Nephron progenitor cell (in vitro differentiated cells): ENCODE measurements around the gene RAVER1.

ENCODE experiments used
- DNase-seq: peaks from one replicate; pipeline ENCODE4 v3.0.0; 2021
- H3K27ac Mint-ChIP-seq: 2 replicates; pipeline ENCODE4 v1.8.0; 2021; ENCODE audit warnings: mild to moderate bottlenecking, moderate library complexity, mixed read lengths
- H3K27me3 Mint-ChIP-seq: 2 replicates; pipeline ENCODE4 v1.8.0; 2021; ENCODE audit warnings: mild to moderate bottlenecking, low read depth, mixed read lengths; ENCODE audit not compliant: poor library complexity
- H3K36me3 Mint-ChIP-seq: 2 replicates; pipeline ENCODE4 v1.8.0; 2021; ENCODE audit warnings: low read depth, mixed read lengths
- H3K4me1 Mint-ChIP-seq: 2 replicates; pipeline ENCODE4 v1.8.0; 2021; ENCODE audit warnings: mixed read lengths
- H3K4me3 Mint-ChIP-seq: 2 replicates; pipeline ENCODE4 v1.8.0; 2021; ENCODE audit warnings: mild to moderate bottlenecking, moderate library complexity, mixed read lengths
- H3K9me3 Mint-ChIP-seq: 2 replicates; pipeline ENCODE4 v1.8.0; 2021; ENCODE audit warnings: mild to moderate bottlenecking, moderate library complexity, mixed read lengths
- TF ChIP-seq, protein P1 (sequence below): fragments of 200-600 bp; sonication (generic); IDR thresholded peaks from 2 replicates; pipeline ENCODE4 v1.5.0; 2021; ENCODE audit warnings: antibody characterized with exemption

Gene RAVER1

DNA sequence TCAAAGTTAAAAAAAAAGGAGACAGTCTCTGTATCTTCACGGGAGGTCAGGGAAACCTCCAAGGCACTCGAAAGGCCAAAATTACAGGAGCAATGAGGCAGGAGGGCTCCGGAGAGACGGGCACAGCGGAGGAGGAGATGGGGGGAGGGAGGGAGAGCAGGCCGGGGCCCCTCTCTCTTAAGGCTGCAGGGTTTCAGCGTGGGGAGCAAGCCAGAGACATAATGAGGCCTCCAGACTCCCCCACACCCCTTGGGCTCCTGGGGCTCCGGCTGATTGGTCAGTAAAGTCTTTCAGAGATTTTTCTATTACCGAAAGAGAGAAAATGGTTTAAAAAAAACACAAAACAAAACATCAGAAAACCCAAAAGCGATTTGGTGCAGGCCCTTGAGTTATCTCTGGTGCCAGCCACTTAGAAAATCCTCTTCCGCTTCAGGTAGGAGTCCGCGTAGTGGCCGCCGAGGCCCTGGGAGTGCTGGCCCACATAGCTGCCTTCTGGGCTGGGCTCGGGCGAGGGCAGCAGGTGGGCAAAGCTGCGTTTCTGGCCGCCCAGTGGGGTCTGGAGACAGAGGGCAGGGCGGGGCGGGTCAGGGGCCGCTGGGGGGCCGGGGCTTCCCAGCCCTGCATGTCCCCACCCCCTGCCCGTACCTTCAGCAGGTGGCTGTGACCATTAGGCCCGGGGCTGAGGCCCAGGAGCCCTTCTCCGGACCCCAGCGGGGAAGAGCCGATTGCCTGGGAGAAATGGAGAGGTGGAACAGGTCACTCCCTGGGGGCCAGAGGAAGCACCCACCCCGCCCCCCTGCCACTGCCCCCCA lies 16.1 kb downstream of the RAVER1 start:
- no peak overlapping the region for H3K4me3 Mint-ChIP-seq

GRCh38 chr19:10316229-10317044 lies 16.9 kb downstream of the RAVER1 start:
- Mint-ChIP-seq H3K36me3 (peaks cover 19% of the 10 kb centered on the region), H3K27me3 (no peaks in the 10 kb centered on the region), H3K27ac (peak overlapping the region; percentile 92), H3K9me3 (no peaks in the 10 kb centered on the region), H3K4me3 (peak overlapping the region; percentile 94), H3K4me1 (peaks cover 23% of the 10 kb centered on the region)
- TF ChIP-seq, protein P1, sequence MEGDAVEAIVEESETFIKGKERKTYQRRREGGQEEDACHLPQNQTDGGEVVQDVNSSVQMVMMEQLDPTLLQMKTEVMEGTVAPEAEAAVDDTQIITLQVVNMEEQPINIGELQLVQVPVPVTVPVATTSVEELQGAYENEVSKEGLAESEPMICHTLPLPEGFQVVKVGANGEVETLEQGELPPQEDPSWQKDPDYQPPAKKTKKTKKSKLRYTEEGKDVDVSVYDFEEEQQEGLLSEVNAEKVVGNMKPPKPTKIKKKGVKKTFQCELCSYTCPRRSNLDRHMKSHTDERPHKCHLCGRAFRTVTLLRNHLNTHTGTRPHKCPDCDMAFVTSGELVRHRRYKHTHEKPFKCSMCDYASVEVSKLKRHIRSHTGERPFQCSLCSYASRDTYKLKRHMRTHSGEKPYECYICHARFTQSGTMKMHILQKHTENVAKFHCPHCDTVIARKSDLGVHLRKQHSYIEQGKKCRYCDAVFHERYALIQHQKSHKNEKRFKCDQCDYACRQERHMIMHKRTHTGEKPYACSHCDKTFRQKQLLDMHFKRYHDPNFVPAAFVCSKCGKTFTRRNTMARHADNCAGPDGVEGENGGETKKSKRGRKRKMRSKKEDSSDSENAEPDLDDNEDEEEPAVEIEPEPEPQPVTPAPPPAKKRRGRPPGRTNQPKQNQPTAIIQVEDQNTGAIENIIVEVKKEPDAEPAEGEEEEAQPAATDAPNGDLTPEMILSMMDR = no peak
- DNase-seq = no peak

More for the DNA sequence above, 16.1 kb downstream of the RAVER1 start:
- Mint-ChIP-seq H3K9me3 (no peaks in the 10 kb centered on the region), H3K27me3 (no peaks in the 10 kb centered on the region), H3K4me1 (peaks cover 23% of the 10 kb centered on the region), H3K27ac (no peak overlapping the region), H3K36me3 (peaks cover 25% of the 10 kb centered on the region)
- no peak for DNase-seq
- TF ChIP-seq, protein P1 = no peak

DNA sequence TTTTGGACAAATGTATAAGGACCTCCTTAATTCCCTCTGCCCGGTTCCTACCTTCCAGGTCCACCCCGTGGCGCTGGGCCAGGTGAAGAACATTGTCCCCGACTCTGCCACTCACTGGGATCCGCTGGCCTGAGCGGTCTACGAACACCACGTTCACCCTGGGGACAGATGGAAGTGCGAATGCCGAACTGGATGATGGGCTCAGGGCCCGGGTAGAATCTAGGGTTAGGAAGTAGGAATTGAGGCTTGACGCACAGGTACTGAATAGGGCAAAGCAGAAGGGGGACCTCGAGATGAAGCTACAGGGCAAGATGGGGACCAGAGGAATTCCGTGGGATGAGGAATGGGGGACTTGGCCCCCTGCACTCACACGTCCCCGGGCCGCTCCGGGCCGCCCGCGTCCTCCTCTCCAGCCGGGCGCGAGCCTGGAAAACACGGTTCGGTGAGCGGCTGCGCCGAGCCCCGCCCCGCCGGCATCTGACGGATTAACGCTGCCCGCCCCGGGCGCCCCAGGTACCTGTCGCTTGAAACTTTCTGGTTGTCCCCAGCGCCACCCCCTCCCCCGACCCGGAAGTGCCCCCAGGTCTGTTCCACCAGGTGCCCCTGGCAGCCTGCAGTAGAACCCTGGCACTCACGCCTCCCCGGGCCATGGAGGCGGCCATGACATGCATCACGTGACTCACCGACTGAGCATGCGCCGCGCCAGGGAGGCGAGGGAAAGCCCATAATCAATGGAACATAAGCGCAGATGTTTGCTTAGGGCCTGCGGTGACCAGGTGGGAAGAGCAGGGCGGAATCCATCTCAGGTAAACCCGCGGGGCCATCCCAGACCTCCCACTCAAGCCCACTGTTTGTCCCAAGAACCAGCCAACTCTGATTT lies 17.8 kb downstream of the RAVER1 start, which contains the start of gene FDX2:
Gene FDX2, minus strand, starts transcription at position 681 of the 880 bp plus-strand sequence. Its CDS starts 19 bp downstream, at position 662.
- H3K27me3 Mint-ChIP-seq = no peaks in the 10 kb centered on the region
- peak; percentile 96 for DNase-seq
- peaks cover 23% of the 10 kb centered on the region for H3K4me1 Mint-ChIP-seq
- peak within 1 kb of the TSS; percentile 92 for H3K27ac Mint-ChIP-seq
- peak within 1 kb of the TSS; percentile 94 for H3K4me3 Mint-ChIP-seq
- H3K9me3 Mint-ChIP-seq = no peaks in the 10 kb centered on the region
- TF ChIP-seq, protein P1 = no peak
- H3K36me3 Mint-ChIP-seq = peaks cover 19% of the 10 kb centered on the region

DNA sequence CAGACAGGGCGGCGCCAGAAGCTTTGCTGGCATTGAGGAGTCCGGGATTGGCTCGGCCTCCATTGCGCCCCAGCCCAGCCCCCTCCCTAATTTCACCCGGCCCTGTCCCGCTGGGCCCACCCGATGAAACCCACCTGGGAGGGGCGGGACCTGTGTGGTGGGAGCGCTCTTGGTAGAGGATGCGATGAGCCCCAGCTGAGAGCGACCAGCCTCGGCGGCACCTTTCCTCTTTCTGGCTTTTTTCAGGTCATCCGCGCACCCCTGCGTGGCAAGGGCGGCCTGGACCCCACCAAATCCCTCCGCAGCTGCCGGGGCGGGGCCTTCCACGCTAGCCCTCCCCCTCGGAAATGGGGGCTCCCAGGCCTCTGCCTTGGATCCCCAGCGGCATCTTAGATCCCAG lies 23.9 kb downstream of the RAVER1 start, which contains the start of gene ZGLP1:
Gene ZGLP1, minus strand, starts transcription at position 393 of the 400 bp plus-strand sequence.
- Mint-ChIP-seq H3K27ac (peak within 1 kb of the TSS; percentile 66), H3K4me1 (peaks cover 3% of the 10 kb centered on the region), H3K4me3 (no peak within 1 kb of the TSS), H3K36me3 (peaks cover 10% of the 10 kb centered on the region), H3K27me3 (no peaks in the 10 kb centered on the region), H3K9me3 (no peaks in the 10 kb centered on the region)
- TF ChIP-seq, protein P1 = no peak
- no peak for DNase-seq

- H3K36me3 Mint-ChIP-seq = peaks cover 5% of the 10 kb centered on the region
- H3K4me1 Mint-ChIP-seq = peaks cover 17% of the 10 kb centered on the region
- TF ChIP-seq, protein P1 = no peak
- no peaks in the 10 kb centered on the region for H3K9me3 Mint-ChIP-seq
- peaks cover 14% of the 10 kb centered on the region for H3K27me3 Mint-ChIP-seq
- H3K4me3 Mint-ChIP-seq = no peak overlapping the region
- no peak overlapping the region for H3K27ac Mint-ChIP-seq
- DNase-seq = no peak
These were observed 27.0 kb downstream of the RAVER1 start for GRCh38 chr19:10306327-10306726.
